Mononuclear cell (primary cell): Measurements from ENCODE around the gene TRAPPC12. TPM values are rescaled to one million over a fixed set of nuclear protein-coding genes. Genes with fewer than 3 reads are reported as not detected.

Source experiments
- H3K27me3 ChIP-seq: 2 replicates; pipeline ENCODE4 v1.6.0; 2011; ENCODE audit warnings: low read length, control low read depth; ENCODE audit not compliant: insufficient read depth
- H3K4me1 ChIP-seq: 2 replicates; pipeline ENCODE4 v1.5.1; 2011; ENCODE audit warnings: mild to moderate bottlenecking, low read length, control low read depth; ENCODE audit not compliant: insufficient read depth
- H3K4me3 ChIP-seq: 2 replicates; pipeline ENCODE4 v1.5.1; 2011; ENCODE audit warnings: mild to moderate bottlenecking, low read length, moderate library complexity
- H3K9me3 ChIP-seq: 2 replicates; pipeline ENCODE4 v1.5.1; 2011; ENCODE audit warnings: low read depth, mild to moderate bottlenecking, control low read depth, low read length
- total RNA-seq: library from RNA; depleted of rRNA; stranded (reverse); fragments of >200 nt; gene quantifications from one replicate; pipeline ENCODE4 v1.2.3, GENCODE V29; 2012

TRAPPC12 gene
- total RNA-seq, result 18.3 TPM

- Histone ChIP-seq H3K9me3 (no peaks in the 10 kb centered on the region), H3K27me3 (no peaks in the 10 kb centered on the region), H3K4me1 (peaks cover 36% of the 10 kb centered on the region), H3K4me3 (peak within 1 kb of the TSS; percentile 81)
Measured at GRCh38 chr2:3379647-3380534, at the start of gene TRAPPC12. TSS of gene TRAPPC12 (plus strand) at chr2:3379694. CDS start at chr2:3387624, 7,930 bp downstream.

- Histone ChIP-seq H3K27me3 (no peaks in the 10 kb centered on the region), H3K4me3 (no peak overlapping the region), H3K4me1 (no peaks in the 10 kb centered on the region), H3K9me3 (no peaks in the 10 kb centered on the region)
Measured at GRCh38 chr2:3332133-3332532, 47.4 kb upstream of the TRAPPC12 start.

GRCh38 chr2:3334392-3335345 is 44.8 kb upstream of the TRAPPC12 start:
- Histone ChIP-seq H3K27me3 (no peaks in the 10 kb centered on the region), H3K4me3 (no peak overlapping the region), H3K9me3 (no peaks in the 10 kb centered on the region), H3K4me1 (no peaks in the 10 kb centered on the region)

DNA sequence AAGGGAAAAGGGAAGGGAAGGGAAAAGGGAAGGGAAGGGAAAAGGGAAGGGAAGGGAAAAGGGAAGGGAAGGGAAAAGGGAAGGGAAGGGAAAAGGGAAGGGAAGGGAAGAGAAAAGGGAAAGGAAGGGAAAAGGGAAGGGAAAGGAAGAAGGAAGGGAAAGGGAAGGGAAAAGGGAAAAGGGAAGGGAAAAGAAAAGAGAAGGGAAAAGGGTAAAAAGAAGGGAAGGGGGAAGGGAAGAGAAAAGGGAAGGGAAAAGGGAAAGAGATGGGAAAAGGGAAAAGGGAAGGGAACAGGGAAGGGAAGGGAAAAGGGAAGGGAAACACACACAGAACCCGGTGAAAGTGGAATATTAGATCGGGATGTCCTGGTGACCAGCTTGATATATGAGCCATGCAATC is 42.6 kb upstream of the TRAPPC12 start:
- H3K4me3 ChIP-seq, result no peak overlapping the region
- H3K9me3 ChIP-seq, result no peaks in the 10 kb centered on the region
- H3K4me1 ChIP-seq, result no peaks in the 10 kb centered on the region
- no peaks in the 10 kb centered on the region for H3K27me3 ChIP-seq

DNA sequence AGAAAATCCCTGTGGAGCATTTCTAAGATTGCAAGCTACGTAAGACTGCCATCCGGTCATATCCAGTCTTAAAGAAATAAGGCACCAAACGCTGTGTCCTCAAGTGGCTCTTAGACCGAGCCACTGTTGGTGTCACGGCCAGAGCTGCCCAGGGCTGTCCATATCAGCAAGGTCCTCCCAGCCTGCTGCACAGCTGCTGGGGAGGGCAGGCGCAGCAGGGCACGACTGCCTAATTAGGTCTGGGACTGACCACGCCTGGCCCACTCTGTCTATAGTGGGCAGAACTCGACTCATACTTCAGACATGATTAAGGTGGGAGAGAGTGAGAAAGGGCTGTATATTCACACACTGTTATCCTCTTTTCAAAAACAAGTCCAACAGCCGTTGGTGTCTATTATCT is 41.2 kb upstream of the TRAPPC12 start:
- no peak overlapping the region for H3K4me3 ChIP-seq
- no peaks in the 10 kb centered on the region for H3K9me3 ChIP-seq
- no peaks in the 10 kb centered on the region for H3K4me1 ChIP-seq
- H3K27me3 ChIP-seq, result no peaks in the 10 kb centered on the region

DNA sequence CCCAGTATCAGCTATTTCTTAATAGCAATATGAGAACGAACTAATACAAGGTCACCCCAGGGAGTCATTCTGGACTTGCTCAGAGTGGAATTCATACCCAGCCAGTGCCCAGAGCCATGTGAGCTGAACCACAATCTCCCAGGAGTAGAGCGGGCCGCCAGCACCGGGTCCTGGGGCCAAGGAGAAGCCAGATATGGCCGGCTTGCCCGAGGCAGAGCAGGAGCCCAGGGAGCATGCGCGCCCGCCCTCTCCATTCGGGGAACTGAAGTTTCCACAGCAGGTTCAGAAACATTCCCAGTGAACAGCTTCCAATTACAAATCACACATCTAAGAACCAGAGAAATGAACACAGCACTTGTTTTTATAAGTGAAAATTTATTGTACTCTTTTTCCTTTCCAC is 39.4 kb upstream of the TRAPPC12 start:
- Histone ChIP-seq H3K4me3 (no peak overlapping the region), H3K9me3 (no peaks in the 10 kb centered on the region), H3K4me1 (no peaks in the 10 kb centered on the region), H3K27me3 (no peaks in the 10 kb centered on the region)

DNA sequence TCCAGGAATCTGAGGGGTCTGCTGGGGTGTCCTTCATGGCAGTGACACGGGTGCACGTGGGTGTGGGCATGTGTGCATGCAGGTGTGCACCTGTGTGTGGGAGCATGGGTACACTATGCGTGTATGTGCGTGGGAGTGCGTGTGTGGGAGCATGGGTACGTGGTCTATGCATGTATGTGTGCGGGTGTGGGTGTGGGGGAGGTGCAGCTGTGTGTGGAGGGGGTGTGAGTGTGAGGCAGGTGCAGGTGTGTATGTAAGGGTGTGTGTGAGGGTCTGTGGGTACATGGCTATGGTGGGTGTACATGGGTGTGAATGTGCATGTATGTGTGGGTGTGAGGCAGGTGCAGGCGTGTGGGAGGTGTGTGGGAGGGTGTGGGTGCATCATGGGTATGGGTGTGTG is 38.2 kb upstream of the TRAPPC12 start:
- H3K27me3 ChIP-seq, result no peaks in the 10 kb centered on the region
- H3K4me1 ChIP-seq, result no peaks in the 10 kb centered on the region
- H3K4me3 ChIP-seq, result no peak overlapping the region
- no peaks in the 10 kb centered on the region for H3K9me3 ChIP-seq

- Histone ChIP-seq H3K4me1 (no peaks in the 10 kb centered on the region), H3K4me3 (no peak overlapping the region), H3K9me3 (no peaks in the 10 kb centered on the region), H3K27me3 (no peaks in the 10 kb centered on the region)
Measured at GRCh38 chr2:3342324-3342723, 37.2 kb upstream of the TRAPPC12 start.

DNA sequence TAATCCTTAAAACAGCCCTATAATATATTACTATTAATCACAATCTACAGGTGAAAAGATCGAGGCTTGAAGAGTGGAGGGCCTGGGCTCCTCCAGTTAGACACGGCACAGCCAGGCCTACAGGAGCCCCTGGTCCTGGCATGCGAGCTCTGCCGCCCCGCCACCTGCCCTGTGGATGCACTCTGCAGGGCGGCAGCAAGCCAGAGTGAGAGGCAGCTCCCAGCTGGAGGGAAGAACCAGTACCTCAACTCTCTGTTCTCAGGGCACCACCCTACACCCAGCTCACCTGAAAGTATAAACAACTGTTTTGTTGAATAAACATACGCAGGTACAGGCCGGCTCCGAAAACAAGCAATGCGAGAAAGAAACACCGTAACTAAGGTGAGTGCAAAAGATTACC is 36.5 kb upstream of the TRAPPC12 start:
- Histone ChIP-seq H3K27me3 (no peaks in the 10 kb centered on the region), H3K9me3 (no peaks in the 10 kb centered on the region), H3K4me3 (no peak overlapping the region), H3K4me1 (no peaks in the 10 kb centered on the region)

- Histone ChIP-seq H3K4me3 (no peak overlapping the region), H3K27me3 (no peaks in the 10 kb centered on the region), H3K9me3 (no peaks in the 10 kb centered on the region), H3K4me1 (no peaks in the 10 kb centered on the region)
Measured at GRCh38 chr2:3344897-3345296, 34.6 kb upstream of the TRAPPC12 start.

- H3K27me3 ChIP-seq, result no peaks in the 10 kb centered on the region
- no peak overlapping the region for H3K4me3 ChIP-seq
- H3K4me1 ChIP-seq, result no peaks in the 10 kb centered on the region
- H3K9me3 ChIP-seq, result no peaks in the 10 kb centered on the region
Measured at GRCh38 chr2:3345621-3346020, 33.9 kb upstream of the TRAPPC12 start.

DNA sequence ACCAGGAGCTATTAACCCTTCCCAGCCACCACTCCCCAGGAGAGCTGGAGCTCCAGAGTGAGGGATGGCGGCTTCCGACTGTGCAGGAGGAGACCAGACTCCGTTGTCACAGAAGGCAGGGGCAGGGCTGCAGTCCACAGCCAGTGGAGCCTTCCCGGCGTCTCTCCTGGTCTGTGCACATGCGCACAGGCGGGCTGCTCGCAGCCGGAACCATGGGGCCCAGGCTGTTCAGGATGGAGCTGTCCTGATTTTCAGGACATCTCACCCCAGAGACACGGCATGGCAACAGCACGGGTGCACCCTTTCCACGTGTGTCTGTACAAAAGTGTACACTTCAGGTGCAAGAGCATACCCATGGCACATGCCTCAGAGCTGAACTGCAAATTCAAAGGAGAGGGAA is 30.7 kb upstream of the TRAPPC12 start:
- H3K4me3 ChIP-seq, result no peak overlapping the region
- no peaks in the 10 kb centered on the region for H3K4me1 ChIP-seq
- no peaks in the 10 kb centered on the region for H3K27me3 ChIP-seq
- peaks cover 4% of the 10 kb centered on the region for H3K9me3 ChIP-seq

GRCh38 chr2:3349211-3349693 is 30.2 kb upstream of the TRAPPC12 start:
- Histone ChIP-seq H3K4me3 (no peak overlapping the region), H3K4me1 (no peaks in the 10 kb centered on the region), H3K27me3 (no peaks in the 10 kb centered on the region), H3K9me3 (peaks cover 4% of the 10 kb centered on the region)

DNA sequence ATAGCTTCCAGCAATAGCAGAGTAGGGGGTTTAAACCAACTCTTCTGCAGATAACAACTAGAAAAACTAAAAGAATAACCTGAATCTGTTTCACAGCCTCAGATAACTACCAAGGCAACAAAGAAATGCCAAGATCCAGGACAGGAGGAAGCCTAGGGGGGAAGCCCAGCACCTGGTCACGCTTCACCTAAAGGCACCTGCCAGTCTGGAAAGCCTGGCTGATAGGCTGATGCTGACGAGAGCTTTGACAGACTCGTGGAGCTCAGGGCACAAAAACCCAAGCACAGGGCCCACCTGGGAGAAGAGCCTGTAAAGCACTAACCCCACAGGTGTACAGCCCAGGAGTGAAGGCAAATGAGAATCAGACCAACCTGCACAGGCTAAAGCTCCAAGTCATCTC is 24.5 kb upstream of the TRAPPC12 start:
- Histone ChIP-seq H3K4me3 (no peak overlapping the region), H3K4me1 (peaks cover 17% of the 10 kb centered on the region), H3K27me3 (no peaks in the 10 kb centered on the region), H3K9me3 (peaks cover 4% of the 10 kb centered on the region)

DNA sequence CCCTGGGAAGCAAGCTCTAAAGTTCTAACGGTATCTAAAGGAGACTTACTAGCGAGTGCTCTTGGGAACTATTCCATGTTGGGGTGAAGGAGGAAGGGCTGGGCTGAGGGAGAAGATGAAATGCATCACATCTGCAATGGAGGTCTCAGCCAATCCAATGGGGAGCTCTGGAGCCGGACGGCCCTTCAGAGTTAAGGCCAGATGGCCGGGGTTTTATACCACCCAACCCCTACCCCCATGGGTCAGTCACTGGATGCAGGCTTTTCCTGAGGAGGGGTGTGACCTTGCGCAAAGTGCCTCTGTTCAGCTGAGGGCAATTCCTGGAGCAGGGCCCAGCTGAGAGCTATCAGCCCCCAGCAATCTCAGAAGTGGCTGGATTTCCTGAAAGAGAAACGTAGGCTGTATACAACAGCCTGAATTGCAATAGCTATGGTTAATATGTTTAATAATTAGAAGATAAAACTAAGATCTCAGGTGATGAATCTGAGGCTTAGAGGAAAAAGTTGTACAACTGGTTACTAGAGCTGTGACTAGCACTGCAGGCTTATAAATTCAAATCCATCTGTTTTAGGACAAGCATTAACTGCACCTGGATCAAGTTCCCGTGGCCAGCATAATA is 23.4 kb upstream of the TRAPPC12 start:
- peaks cover 17% of the 10 kb centered on the region for H3K4me1 ChIP-seq
- peaks cover 4% of the 10 kb centered on the region for H3K9me3 ChIP-seq

More for the DNA sequence above, 23.4 kb upstream of the TRAPPC12 start:
- H3K4me3 ChIP-seq, result no peak overlapping the region
- no peaks in the 10 kb centered on the region for H3K27me3 ChIP-seq
